22Rv1 (cell line): Measurements from ENCODE around the gene SLC38A10.

Experiments
- ZFX ChIP-seq: fragments of 450-650 bp; IDR thresholded peaks from 2 replicates; pipeline ENCODE4 v1.6.1; 2017; ENCODE audit warnings: antibody characterized with exemption, borderline replicate concordance
- TF ChIP-seq, protein P1 (sequence below): fragments of 450-650 bp; IDR thresholded peaks from 2 replicates; pipeline ENCODE4 v1.5.1; 2017; ENCODE audit warnings: mild to moderate bottlenecking

DNA sequence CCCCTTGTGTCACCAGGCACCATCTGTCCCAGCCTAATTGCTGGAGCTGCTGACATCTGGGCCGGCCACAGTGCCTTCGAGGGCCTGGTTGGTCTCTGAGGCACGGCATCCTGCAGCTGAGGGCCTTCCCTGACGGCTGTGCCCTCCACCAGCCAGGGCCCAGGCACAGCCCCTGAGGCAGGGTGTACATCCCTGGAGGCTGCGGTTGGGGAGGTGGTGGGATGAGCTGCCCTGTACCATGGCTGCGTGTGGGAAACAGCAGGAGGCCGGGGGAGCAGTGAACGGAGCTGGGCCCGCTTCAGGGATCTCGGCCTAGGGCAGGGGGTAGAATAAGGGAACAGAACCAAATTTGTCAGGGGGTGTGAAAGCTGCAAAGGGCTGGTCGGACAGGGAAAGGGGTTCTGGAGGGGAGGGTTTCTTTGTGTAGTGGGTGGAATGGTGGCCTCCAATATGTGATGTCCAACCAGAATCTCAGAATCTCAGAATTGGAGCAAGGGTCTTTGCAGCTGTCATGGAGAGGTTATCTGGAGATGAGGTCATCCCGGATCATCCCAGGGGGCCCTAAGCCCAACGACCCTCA lies 10.0 kb upstream of the SLC38A10 start:
- TF ChIP-seq, protein P1, sequence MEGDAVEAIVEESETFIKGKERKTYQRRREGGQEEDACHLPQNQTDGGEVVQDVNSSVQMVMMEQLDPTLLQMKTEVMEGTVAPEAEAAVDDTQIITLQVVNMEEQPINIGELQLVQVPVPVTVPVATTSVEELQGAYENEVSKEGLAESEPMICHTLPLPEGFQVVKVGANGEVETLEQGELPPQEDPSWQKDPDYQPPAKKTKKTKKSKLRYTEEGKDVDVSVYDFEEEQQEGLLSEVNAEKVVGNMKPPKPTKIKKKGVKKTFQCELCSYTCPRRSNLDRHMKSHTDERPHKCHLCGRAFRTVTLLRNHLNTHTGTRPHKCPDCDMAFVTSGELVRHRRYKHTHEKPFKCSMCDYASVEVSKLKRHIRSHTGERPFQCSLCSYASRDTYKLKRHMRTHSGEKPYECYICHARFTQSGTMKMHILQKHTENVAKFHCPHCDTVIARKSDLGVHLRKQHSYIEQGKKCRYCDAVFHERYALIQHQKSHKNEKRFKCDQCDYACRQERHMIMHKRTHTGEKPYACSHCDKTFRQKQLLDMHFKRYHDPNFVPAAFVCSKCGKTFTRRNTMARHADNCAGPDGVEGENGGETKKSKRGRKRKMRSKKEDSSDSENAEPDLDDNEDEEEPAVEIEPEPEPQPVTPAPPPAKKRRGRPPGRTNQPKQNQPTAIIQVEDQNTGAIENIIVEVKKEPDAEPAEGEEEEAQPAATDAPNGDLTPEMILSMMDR: no peak
- TF ChIP-seq ZFX: no peak
